Mesodermal cell (in vitro differentiated cells): ENCODE measurements around the gene INTS3.
A peak's percentile ranks its signal among the peaks of the same experiment; 100 is the strongest.
"Not testable (repeated sequence)": the region's sequence is repeated elsewhere in the genome, so short reads cannot be mapped to it uniquely, and the experiment has no call there.

ENCODE experiments used
- H3K27ac ChIP-seq: 2 replicates; pipeline ENCODE4 v1.7.0; 2013; ENCODE audit warnings: mild to moderate bottlenecking, low read depth, low read length, moderate library complexity; ENCODE audit not compliant: severe bottlenecking
- H3K36me3 ChIP-seq: 2 replicates; pipeline ENCODE4 v1.7.1; 2013; ENCODE audit warnings: mild to moderate bottlenecking, low read length, moderate library complexity; ENCODE audit not compliant: control insufficient read depth, insufficient read depth
- H3K4me1 ChIP-seq: one replicate; pipeline ENCODE4 v1.7.1; 2013; ENCODE audit warnings: mild to moderate bottlenecking, low read length; ENCODE audit not compliant: insufficient read depth, control insufficient read depth, poor library complexity, severe bottlenecking
- H3K4me3 ChIP-seq: 2 replicates; pipeline ENCODE4 v1.7.0; 2013; ENCODE audit warnings: low read length, control low read depth, mild to moderate bottlenecking; ENCODE audit not compliant: insufficient read depth, poor library complexity, severe bottlenecking; ENCODE audit errors: extremely low read depth
- H3K9me3 ChIP-seq: 2 replicates; pipeline ENCODE4 v1.7.1; 2013; ENCODE audit warnings: mild to moderate bottlenecking, low read length, moderate library complexity; ENCODE audit not compliant: control insufficient read depth
- WGBS, 2 experiments: methylation state at CpG; one replicate each; pipeline ENCODE4 v1.1.5; 2013; ENCODE audit warnings: missing lambda C conversion rate in 2 of 2; ENCODE audit not compliant: insufficient coverage in 2 of 2; 5-methylcytosine and 5-hydroxymethylcytosine counted together

Gene INTS3

GRCh38 chr1:153779781-153780541 lies 52.1 kb downstream of the INTS3 start:
- H3K4me1 ChIP-seq: peaks cover 5% of the 10 kb centered on the region
- no peaks in the 10 kb centered on the region for H3K9me3 ChIP-seq
- 86 to 92% methylated on average over 16 of the region's 17 CpGs for WGBS, 2 experiments
- H3K27ac ChIP-seq: no peak overlapping the region
- H3K36me3 ChIP-seq: no peaks in the 10 kb centered on the region
- no peak overlapping the region for H3K4me3 ChIP-seq

- Histone ChIP-seq H3K36me3 (no peaks in the 10 kb centered on the region), H3K27ac (no peak overlapping the region), H3K4me3 (no peak overlapping the region), H3K4me1 (peaks cover 5% of the 10 kb centered on the region), H3K9me3 (no peaks in the 10 kb centered on the region)
- WGBS, 2 experiments: 78 to 94% methylated on average over 2 to 4 of the region's 4 CpGs
These were observed 52.7 kb downstream of the INTS3 start for GRCh38 chr1:153780551-153780950.

GRCh38 chr1:153782648-153783047 lies 54.8 kb downstream of the INTS3 start:
- H3K36me3 ChIP-seq, H3K9me3 ChIP-seq, H3K4me1 ChIP-seq, H3K27ac ChIP-seq: not testable (repeated sequence)
- WGBS, 2 experiments: 94 to 100% methylated on average over 3 to 5 of the region's 8 CpGs
- H3K4me3 ChIP-seq: peak overlapping the region; percentile 62

- 5 to 8% methylated on average over 38 to 44 of the region's 61 CpGs for WGBS, 2 experiments
- peak overlapping the region; percentile 62 for H3K4me3 ChIP-seq
- H3K4me1 ChIP-seq: peaks cover 5% of the 10 kb centered on the region
- peak overlapping the region; percentile 82 for H3K27ac ChIP-seq
- H3K9me3 ChIP-seq: no peaks in the 10 kb centered on the region
- H3K36me3 ChIP-seq: no peaks in the 10 kb centered on the region
These were observed 55.7 kb downstream of the INTS3 start for GRCh38 chr1:153783233-153784190.

GRCh38 chr1:153786038-153786790 lies 58.4 kb downstream of the INTS3 start:
- H3K36me3 ChIP-seq: no peaks in the 10 kb centered on the region

GRCh38 chr1:153789478-153790034 lies 61.7 kb downstream of the INTS3 start:
- Histone ChIP-seq H3K4me3 (no peak overlapping the region), H3K36me3 (no peaks in the 10 kb centered on the region), H3K9me3 (no peaks in the 10 kb centered on the region), H3K27ac (no peak overlapping the region), H3K4me1 (no peaks in the 10 kb centered on the region)
- 89 to 91% methylated on average over 21 to 22 of the region's 22 CpGs for WGBS, 2 experiments

More at GRCh38 chr1:153786038-153786790, 58.4 kb downstream of the INTS3 start:
- Histone ChIP-seq H3K4me3 (no peak overlapping the region), H3K9me3 (no peaks in the 10 kb centered on the region), H3K4me1 (peaks cover 5% of the 10 kb centered on the region), H3K27ac (no peak overlapping the region)
- WGBS, 2 experiments: 100% methylated on average over 1 of the region's 4 CpGs; no CpG with 5 or more reads in 1 of the 2 experiments

GRCh38 chr1:153790313-153790965 lies 62.6 kb downstream of the INTS3 start:
- peaks cover 3% of the 10 kb centered on the region for H3K4me1 ChIP-seq
- H3K36me3 ChIP-seq: no peaks in the 10 kb centered on the region
- H3K4me3 ChIP-seq: no peak overlapping the region
- H3K27ac ChIP-seq: no peak overlapping the region
- WGBS, 2 experiments: 87 to 93% methylated on average over 14 to 15 of the region's 16 CpGs
- H3K9me3 ChIP-seq: no peaks in the 10 kb centered on the region

- Histone ChIP-seq H3K4me3 (no peak overlapping the region), H3K27ac (no peak overlapping the region), H3K36me3 (no peaks in the 10 kb centered on the region), H3K9me3 (no peaks in the 10 kb centered on the region), H3K4me1 (peaks cover 3% of the 10 kb centered on the region)
- 83 to 96% methylated on average over 2 to 3 of the region's 9 CpGs for WGBS, 2 experiments
These were observed 63.3 kb downstream of the INTS3 start for GRCh38 chr1:153790966-153791647.

- no peaks in the 10 kb centered on the region for H3K9me3 ChIP-seq
- WGBS, 2 experiments: 79 to 80% methylated on average over 12 of the region's 16 CpGs
- H3K27ac ChIP-seq: no peak overlapping the region
- no peaks in the 10 kb centered on the region for H3K36me3 ChIP-seq
- H3K4me1 ChIP-seq: peaks cover 3% of the 10 kb centered on the region
- H3K4me3 ChIP-seq: no peak overlapping the region
These were observed 63.9 kb downstream of the INTS3 start for GRCh38 chr1:153791648-153792253.
